NCI-H128 (cell line): Measurements from ENCODE around the gene EPAS1.
A peak's percentile ranks its signal among the peaks of the same experiment; 100 is the strongest.

Source experiments
- DNase-seq: peaks from one replicate; lab custom pipeline; 2025; ENCODE audit not compliant: unreplicated experiment; lab: John Stamatoyannopoulos, UW

Gene EPAS1

DNA sequence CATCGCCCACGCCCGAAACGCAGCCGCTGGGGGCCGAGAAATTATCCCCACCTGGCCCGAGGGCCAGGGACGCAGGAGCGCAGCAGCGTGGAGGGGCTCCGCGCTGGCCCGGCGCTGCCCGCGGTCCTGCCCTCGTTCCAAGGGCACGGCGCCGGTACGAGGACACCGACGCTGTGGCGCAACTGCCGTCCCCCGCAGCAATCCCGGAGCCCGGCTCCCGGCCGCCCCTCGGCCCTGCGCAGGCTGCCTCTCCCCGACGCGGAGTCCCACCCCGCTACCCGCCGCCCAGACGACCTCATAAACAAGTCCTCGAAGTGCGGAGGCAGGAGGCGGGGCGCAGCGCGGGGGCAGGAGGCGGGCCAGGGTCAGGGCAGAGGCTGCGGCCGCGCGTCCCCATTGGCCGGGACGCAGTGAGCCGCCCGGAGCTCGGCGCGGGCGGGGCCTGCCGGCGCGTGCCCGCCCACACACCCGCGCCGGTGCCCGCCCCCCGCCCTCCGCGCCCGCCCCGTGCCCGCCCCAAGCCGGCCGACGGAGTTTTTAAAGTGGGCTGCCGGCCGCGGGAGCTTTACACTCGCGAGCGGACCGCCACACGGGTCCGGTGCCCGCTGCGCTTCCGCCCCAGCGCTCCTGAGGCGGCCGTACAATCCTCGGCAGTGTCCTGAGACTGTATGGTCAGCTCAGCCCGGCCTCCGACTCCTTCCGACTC lies at the start of gene EPAS1:
Gene EPAS1, plus strand, starts transcription at position 568 of the 706 bp plus-strand sequence. CDS start 505 bp downstream, outside the sequence.
- no peak for DNase-seq

- no peak for DNase-seq
Measured at GRCh38 chr2:46248171-46248570, 49.0 kb upstream of the EPAS1 start.

GRCh38 chr2:46249654-46250053 lies 47.6 kb upstream of the EPAS1 start:
- no peak for DNase-seq

DNA sequence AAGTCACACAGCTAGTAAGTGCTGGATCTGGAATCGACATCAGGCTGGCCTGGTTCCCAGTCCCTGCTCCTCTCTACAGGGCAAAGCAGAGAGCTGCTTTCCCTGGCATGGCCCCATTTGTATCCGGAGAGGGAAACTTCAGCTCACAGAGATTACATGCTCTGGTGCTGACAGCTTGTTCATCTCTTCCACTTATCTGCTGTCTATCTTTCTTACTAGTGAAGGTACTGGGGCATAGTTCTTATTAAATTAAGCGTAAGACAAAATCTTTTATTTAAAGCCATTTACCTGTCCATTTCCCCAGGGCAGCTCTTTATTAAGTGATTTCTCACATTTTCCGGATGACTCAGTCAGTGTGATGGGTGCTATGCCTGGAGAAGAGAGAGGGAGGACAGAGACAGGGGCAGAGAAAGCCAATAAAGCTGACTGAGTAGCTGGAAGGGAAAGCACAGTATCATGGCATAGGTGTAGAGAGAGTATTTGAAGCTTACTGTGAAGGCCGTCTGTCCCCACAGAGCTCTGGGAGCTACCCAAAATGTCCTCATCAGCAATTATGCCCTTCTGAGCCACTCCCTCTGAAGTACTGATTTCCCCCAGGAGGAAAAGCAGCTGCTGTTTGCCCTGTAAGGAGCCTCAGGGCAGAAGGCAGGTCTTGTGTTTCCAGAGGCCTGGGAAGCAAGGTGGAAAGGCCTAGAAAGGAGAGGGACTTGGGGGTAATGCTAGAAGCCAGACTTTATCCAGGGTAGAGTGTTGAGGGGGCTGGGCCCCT lies 44.1 kb upstream of the EPAS1 start:
- DNase-seq, result no peak

GRCh38 chr2:46254474-46254873 lies 42.7 kb upstream of the EPAS1 start:
- no peak for DNase-seq

GRCh38 chr2:46256563-46257142 lies 40.6 kb upstream of the EPAS1 start:
- no peak for DNase-seq

DNA sequence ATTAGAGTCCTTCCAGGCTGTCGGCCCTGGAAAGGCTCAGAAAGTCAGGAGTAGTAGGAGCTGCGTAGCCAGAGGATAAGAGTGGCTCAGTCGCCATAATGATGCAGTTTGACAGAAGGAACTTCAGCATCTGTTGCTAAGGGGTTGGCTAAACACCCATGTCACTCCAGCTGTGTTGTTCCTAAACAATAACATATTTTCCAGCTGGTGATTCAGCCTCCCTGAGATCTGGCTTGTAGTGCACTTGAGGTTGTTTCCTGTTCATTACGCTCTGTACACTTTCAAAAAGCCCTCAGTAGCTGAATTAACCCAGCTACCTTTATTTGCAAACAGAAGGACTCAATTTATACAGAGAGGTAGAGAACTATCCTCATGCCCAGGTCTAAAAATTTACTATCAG lies 39.7 kb upstream of the EPAS1 start:
- DNase-seq, result peak; percentile 80

GRCh38 chr2:46257980-46258379 lies 39.2 kb upstream of the EPAS1 start:
- DNase-seq, result no peak

- DNase-seq, result no peak
Measured at GRCh38 chr2:46258937-46259776, 38.0 kb upstream of the EPAS1 start.

GRCh38 chr2:46259777-46260168 lies 37.4 kb upstream of the EPAS1 start:
- DNase-seq, result no peak

- no peak for DNase-seq
Measured at GRCh38 chr2:46260305-46260704, 36.9 kb upstream of the EPAS1 start.

DNA sequence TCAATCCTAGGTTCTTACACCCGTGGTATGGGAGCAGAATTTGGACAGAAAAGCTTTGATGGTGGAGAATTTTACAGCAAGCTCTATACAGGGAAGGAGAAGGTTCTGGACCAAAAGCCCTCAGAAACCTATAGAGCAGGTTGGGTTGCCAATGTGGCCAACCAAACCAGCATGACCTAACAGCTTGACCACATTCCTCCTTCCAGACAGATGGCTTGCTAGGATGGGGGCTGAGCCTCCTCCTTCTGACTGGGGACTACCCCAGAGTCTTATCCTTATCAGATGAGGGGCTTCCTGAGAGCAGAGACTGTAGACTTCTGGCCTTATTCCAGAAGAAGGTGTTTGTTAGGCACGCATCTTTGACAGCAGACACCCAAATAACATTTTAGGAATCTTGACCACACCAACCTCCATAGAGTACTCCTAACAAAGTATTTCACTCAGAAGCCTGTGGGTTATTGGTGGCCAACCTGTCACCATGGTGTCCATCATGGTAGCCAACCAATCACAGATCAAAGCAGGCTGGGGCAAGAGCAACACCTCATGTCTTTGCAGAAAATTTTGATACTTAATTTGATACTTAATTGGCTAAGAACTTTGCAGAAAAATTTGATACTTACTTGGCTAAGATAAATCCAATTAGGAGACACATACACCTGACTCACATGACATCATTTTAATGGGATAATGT lies 34.8 kb upstream of the EPAS1 start:
- DNase-seq, result no peak

DNA sequence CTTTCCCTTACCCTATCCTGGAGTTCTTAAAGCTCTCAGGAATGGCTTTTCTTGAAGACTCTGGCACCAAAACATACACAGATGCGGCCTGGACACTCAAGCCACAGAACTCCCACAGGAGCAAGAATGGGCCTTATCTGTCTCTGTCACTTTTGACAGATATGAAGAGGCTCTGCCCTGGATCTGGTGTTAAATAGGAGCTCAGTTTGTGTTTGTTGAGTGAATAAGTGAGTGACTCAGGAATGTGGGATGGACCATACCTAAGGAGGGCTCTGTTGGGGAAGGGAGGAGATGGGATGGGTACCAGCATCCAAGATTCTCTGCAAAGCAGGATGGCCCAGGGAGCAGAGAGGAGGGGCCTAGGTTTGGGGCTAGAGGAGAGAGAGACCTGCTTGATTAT lies 33.9 kb upstream of the EPAS1 start:
- no peak for DNase-seq

DNA sequence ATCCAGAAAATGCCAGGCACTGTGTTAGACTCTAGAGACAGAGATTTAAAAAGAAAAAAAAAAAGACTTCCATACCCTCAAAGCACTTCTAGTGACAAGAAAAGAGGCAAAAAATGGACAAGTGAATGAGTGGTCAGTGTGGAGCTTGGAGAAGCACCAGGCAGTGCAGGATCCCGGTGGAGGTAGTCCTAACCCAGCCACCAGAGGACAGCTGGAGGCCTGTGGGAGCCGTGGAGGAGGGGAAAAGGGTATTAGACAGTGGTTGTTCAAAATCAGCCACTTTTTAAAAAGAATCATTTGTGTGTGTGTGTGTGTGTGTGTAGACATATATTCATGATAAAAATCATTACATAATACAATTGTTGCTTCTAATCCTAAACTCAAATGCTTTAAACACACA lies 32.8 kb upstream of the EPAS1 start:
- no peak for DNase-seq

GRCh38 chr2:46266134-46266533 lies 31.1 kb upstream of the EPAS1 start:
- DNase-seq, result no peak

DNA sequence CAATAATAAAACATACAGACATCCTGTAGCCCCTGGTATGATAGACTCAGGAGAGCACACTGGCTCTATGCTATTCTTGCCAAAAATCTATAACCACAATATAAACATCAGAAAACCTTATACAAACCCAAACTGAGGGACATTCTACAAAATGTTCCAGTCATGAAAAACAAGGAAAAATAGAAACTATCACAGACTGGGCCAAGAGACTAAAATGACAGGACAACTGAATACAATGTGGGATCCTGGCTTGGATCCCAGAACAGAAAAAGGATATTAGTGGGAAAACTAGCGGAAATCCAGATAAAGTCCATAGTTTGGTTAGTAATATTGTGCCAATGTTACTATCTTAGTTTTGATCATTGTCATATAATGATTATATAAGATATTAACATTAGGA lies 29.6 kb upstream of the EPAS1 start:
- DNase-seq, result no peak

DNA sequence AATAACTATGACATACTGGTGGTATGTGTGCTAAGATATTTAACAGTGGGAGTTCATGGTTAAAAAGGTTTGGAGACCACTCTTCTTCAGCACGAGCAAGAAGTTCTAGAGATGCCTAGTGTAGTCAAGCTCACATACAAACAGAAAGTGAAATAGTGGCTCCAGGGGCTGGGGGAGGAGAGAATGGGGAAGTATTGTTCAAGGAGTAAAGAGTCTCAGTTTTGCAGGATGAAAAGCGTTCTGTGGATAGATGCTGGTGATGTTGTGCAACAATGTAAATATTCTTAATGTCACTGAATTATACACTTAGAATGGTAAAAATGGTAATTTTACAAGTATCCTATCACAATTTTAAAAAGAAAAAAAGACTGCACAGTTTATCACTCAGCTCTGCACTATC lies 29.0 kb upstream of the EPAS1 start:
- no peak for DNase-seq

- no peak for DNase-seq
Measured at GRCh38 chr2:46269001-46269400, 28.2 kb upstream of the EPAS1 start.

- no peak for DNase-seq
Measured at GRCh38 chr2:46269544-46270273, 27.5 kb upstream of the EPAS1 start.

DNA sequence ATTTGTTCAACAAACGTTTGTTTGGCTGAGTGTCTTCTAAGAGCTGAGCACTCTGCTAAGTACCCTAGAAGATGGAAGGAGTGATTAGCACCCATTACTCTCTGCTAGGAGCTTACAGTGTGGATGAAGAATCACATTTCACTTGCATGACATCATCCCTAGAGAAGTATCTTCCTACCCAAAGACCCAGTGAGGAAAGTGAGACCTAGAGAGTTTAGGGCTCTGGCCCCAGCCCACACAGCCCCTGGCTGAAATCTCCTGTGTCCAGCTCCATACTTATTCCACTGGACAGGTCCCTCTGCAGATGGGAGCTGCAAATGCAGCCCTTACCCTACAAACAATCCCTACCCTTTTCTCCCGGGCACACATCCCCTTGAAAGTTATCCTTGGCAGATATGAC lies 26.8 kb upstream of the EPAS1 start:
- no peak for DNase-seq
